ENCODE data around the gene KAT8.
"Not testable (repeated sequence)": the region's sequence is repeated elsewhere in the genome, so short reads cannot be mapped to it uniquely, and the experiment has no call there.

The KAT8 gene

GRCh38 chr16:31134091-31134571, 16.7 kb downstream of the KAT8 start:
- peak; percentile 30 for DNase-seq

GRCh38 chr16:31134625-31135534, 17.4 kb downstream of the KAT8 start:
- DNase-seq, result no peak

DNA sequence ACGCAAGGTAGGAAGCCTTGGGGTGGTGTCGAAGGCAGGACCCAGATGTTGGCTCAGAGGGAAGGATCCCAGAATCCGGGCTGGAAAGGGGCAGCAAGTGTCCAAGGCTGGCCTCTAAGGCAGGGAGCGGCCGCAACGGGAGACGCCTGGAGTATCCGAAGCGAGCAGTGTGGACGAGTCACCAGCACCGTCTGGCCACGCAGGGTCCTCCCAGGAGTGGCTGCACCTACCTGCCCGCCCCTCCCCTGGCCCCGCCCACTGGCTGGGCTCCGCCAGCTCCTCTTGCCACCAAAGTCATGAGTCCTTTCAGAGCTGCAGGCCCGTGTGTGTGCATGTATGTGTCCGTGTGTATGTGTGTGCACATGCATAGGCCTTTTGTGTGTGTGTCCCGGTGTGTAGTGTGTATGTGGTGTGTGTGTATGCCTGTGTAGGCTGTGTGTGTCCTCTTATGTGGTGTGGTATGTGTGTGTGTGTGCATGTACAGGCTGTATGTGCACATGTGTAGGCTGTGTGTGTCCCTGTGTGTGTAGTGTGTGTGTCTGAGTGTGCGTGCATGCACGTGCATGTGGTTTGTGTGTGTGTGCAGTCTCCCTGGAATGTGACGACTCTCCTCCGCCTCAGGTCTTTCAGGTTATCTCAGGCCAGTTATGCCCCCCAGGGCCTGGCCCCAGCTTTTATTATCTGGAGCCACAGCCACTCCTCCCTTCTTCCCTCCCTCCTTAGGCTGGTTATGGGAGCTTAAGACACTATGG, 18.2 kb downstream of the KAT8 start, which contains the start of gene PRSS8:
Gene PRSS8, minus strand, starts transcription at position 193 of the 752 bp plus-strand sequence. CDS start 229 bp downstream, outside the sequence.
- peak; percentile 57 for DNase-seq

GRCh38 chr16:31136287-31136662, 18.8 kb downstream of the KAT8 start:
- DNase-seq, result no peak

DNA sequence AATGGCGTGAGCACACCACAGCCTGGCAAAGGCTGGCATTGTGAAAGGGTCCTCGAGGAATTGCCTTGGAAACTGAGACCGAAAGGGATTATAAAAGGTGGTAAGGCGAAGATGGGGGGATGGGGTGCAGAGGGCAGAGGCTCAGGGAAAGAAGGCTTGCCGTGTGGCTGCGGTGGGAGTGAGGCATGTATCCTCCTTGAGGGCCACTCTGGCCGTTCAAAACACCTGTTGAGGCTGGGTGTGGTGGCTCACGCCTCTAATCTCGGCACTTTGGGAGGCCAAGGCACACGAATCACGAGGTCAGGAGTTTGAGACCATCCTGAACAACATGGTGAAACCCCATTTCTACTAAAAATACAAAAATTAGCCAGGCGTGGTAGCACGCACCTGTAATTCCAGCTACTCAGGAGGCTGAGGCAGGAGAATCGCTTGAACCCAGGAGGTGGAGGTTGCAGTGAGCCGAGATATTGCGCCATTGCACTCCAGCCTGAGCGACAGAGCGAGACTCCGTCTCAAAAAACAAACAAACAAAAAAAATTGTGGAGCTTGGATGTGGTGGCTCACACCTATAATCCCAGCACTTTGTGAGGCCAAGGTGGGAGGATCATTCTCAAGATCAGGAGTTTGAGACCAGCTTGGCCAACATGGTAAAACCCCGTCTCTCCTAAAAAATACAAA, 19.5 kb downstream of the KAT8 start:
- DNase-seq, result not testable (repeated sequence)

DNA sequence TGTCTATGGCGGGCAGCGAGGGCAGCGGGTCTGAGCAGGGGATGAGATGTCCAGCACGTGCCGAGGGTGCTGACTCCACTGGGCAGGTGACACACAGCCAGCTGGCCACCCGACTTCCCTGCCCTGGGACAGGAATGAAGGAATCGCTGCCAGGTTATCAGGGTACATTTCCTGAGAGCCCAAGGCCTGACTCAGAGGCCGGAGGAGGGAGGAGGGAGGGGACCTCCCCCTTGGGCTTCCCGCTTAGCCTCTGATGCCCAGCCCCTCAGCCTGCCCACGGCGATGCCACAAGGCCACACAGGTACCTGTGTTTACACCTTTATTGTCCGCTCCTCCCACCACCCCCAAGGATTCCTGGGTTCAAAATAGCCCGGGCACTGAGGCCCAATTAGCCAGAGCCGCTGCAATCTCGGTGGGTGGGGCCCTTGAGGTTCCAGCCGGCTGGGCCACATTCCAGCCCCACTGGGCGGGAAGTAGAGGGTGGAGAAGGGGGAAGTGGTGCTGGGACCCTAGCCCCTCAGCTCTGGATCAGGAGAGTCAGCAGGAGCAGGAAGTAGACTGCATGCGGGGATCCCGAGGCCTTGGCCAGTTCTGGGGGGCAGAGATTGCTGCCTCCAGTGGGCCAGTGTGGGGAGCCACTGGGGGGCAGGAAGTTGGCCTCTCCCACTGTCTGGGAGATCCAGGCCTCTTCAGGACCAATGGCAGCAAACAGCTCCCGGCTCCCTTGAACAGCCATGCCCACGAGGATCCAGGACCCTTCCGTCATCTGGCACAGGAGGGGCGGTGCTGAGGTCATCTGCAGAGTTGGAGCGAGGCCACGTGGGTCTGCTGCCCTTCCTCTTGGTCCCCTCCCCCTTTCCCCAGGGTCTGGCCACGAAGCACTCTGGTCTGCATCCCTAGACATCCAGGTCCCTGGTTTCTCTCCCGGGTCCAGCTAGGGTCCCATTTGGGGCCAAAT, 21.4 kb downstream of the KAT8 start:
- no peak for DNase-seq

DNA sequence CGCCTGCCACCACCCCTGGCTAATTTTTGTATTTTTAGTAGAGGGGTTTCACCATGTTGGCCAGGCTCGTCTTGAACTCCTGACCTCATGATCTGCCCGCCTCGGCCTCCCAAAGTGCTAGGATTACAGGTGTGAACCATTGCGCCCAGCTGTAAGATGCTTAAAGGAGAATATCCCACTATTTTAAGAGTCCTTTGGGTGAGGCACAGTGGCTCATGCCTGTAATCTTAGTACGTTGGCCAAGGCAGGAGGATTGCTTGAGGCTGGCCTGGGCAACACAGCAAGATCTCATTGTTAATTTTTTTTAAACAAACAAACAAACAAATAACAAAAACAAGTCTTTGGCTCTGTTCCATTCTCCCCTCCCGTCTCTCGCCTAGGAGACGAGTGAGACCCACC, 23.6 kb downstream of the KAT8 start:
- not testable (repeated sequence) for DNase-seq

DNA sequence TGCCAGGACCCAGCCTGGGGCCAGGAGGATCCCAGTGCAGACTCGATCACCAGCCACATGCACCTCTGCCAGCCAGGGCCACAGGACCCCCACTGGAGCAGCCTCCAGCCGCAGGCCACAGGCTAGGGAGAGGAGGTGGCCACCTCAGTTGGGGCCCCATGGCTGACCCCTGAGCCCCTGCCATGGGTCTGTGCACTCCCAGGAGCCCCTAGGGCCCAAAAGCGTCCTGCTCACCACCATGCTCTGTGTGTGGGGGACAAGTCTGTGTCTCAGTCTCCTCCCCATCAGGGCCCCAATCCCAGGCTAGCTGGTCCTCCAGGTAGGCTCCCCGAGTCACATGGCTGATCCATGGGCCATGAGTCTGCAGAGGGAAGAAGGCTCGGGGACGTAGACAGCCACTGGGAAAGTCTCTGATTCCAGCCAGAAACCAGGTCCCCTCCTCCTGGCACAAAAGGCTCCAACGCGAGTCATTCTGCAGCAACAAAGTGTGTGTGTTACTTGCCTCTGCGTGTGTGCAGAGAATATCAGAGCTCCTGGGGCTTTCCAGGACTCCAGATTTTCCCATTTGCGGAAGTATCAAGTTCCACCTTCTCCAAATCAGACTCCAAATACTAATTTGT, 24.1 kb downstream of the KAT8 start:
- no peak for DNase-seq

DNA sequence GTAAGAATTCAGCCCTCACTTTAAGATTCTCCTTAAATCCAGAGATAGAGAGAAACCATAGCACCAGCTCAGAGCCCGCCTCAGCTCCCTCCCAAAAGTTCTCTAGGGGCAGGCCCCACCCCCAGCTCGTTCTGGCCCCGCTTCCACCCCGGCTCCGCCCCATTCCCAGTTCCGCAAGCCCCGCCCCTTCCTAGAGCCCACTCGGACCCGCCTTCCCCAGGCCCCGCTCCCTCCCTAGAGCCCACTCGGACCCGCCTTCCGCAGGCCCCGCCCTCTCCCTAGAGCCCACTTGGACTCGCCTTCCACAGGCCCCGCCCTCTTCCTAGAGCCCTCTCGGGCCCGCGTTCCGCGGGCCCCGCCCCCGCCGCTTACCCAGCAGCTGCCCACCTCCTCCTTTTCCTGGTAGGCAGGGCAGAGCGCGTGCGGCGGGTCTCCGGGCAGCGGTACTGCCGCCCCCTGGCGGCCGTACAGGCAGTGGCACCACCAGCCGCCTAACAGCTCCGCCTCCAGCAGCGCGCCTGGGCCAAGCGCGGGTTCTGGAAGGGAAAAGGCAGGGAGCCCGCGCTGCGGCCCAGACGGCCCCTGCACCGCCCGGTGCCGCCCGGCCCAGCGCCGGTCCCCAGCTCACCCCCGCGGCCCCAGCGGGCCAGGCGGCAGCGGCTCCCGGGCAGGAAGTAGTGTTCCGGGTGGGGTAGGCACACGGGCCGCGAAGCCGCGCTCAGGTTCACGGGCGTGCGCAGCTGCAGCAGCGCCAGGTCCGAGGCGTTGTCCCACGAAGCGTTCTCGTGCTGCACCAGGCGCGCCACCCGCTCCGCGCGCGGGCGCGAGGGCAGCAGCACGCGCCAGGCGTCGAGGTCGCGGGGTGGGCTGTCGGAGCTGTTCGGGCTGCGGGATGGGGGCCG, 24.9 kb downstream of the KAT8 start:
- DNase-seq, result peak; percentile 98

- no peak for DNase-seq
Observed at GRCh38 chr16:31143011-31143693, 25.7 kb downstream of the KAT8 start.

DNA sequence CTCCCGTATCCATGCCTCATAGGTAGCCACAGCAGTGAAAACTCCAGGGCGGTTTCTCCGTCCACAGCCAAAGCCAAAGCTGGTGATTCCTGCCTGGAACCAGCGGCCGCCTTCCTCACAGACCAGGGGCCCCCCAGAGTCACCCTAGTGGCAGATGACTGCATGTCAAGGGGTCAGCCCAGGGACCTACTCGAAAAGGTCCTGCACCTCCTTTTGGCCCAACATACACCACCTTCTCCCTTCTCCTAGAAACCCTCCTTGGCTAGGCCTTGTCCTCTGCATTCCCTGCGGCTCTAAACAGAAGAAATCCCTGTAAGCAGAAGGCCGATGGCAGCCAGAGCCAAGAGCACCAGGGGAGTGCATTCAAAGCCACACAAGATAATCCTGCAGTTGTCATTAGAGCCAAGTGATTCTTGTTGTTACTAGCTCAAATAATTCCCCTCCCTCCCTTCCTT, 26.3 kb downstream of the KAT8 start:
- no peak for DNase-seq

DNA sequence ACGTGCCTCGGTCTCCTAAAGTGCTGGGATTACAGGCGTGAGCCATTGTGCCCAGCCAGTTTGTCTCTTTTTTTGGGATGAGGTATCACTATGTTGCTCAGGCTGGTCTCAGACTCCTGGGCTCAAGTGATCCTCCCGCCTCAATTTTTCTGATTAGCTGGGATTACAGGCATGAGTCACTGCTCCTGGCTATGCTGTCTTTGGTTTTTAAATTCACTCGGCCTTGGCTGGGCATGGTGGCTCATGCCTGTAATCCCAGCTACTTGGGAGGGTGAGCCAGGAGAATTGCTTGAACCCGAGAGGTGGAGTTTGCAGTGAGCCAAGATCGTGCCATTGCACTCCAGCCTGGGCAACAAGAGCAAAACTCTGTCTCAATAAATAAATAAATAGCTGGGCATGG, 27.0 kb downstream of the KAT8 start:
- DNase-seq, result not testable (repeated sequence)

DNA sequence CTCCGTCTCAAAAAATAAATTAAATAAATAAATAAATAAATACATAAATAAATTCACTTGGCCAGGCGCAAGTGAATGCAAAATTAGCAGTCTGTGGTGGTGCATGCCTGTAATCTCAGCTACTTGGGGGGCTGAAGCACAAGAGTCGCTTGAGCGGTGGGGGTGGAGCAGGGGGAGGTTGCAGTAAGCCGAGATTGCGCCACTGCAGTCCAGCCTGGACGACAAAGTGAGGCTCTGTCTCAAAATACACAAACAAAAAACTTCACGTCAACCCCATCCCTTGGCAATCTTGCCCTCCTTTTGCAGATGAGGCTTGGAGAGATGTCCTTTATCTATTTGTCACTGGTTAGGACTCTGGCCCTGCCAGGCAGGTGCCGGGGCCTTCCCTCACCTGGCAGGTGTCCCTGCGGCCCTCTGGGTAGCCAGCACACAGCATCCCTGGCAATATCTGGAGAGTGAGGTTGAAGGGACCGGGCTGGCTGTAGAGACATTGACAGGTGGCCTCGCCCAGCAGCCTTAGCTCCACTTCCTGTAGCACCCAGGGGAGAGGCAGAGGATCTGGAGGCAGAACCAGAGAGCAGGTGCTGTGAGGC, 28.0 kb downstream of the KAT8 start:
- DNase-seq, result no peak

GRCh38 chr16:31147574-31147973, 30.1 kb downstream of the KAT8 start:
- no peak for DNase-seq

DNA sequence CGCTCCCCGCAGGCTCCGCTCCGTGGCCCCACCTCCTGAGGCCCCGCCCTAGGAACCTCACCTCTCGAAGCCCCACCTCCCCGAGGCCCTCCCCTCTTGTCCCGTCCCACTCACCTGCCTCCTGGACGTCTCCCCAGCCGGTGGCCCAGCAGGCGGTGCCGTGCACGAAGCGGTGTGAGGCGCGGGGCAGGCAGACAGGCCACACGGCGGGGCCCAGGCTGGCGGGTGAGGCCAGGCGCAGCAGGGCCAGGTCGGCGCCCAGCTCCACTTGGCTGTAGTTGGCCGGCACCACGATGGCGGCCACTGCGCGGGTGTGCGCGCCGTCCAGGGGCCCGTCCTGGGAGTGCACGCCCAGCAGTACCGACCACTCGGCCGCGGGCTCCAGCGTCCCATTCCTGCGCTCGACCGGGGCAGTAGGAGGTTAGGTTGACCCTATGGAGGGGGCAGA, 30.8 kb downstream of the KAT8 start:
- DNase-seq, result no peak

DNA sequence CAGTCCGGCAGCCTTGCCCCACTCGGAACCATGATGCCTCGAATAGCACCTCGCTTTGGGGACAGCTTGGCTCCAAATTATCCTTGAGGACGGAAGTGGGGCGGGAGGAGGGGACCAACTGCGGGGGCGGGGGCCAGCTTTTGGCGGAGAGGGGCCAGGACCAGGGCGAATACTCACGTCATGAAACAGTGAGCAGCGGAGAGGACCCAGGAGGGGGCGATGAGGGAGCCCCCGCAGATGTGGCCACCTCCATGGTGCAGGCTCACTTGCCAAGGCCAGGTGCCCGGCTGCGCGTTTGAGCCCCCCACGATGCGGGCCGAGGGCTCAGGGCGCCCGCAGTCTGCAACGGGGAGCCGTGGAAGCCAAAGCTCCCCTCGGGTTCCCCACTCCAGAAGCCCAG, 31.4 kb downstream of the KAT8 start:
- DNase-seq, result no peak

DNA sequence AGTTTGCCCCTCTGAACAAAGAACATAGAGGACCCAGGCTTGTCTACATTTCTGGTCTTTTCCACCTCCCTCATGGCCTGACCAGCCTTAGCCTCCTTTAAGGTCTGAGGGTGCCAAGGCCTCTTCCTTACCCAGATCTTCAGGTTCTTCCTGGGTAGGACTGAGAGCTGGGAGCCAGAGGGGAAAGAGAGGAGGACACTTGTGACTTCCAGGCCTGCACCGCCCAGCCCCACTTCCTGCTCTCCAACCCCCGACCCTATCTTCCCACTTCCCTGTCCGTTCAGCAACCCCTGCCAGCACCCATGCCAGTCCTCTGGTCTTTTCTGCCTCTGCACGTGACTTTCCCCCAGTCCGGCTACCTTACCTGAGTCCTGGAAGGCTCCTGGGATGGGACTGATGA, 31.9 kb downstream of the KAT8 start:
- no peak for DNase-seq

DNA sequence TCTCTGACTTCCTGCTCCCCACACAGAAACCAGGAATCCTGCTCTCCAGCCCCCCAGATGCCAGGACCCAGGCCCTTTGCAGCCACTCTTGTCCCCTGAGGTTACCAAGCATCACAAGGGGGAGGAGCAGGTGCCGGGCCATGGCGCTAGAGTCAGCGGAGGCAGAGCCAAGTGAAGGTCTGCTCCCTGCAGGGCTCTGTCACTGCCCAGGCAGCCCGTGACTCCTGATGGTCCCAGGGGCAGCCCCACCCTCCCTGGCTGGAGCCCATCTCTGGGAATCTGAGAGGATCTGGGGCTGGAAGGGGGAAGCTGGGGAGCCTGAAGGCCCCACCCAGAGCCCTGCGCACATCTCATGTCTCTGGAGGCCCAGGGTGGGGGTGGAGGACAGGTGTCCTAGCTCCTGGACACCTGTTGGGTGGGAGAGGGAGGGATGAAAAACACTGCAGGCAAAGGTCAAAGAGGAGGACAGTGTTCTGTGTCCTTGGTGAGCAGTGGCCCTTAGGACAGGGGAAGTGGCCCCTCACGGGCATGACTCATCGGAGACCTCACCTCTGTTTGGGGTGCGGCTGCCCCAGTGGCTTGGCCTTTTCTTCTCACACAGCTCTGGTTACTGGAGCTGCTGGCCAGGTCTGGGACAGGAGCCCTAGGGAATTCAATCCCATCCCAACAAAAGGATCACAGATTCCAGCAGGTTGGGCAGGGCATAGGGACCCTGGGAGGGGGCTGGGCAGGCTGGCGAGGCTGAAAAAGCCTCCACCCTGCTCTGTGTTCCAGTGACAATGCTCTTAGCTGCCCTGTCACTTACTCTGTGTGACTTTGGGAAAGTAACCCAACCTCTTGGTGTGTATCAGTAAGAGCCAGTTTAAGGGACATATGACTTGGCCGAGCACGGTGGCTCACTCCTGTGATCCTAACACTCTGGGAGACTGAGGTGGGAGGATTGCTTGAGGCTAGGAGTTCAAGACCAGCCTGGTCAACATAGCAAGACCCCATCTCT, 32.7 kb downstream of the KAT8 start, which contains the start of gene PRSS36:
Gene PRSS36, minus strand, starts transcription at position 173 of the 997 bp plus-strand sequence. Its CDS starts 31 bp downstream, at position 142.
- no peak for DNase-seq

Data from hematopoietic multipotent progenitor cell treated with erythropoietin and hydrocortisone succinate and interleukin-3 and kit ligand, for 8 days (in vitro differentiated cells).